ENCODE results near the gene GAB2.
"Not testable (repeated sequence)": the region's sequence is repeated elsewhere in the genome, so short reads cannot be mapped to it uniquely, and the experiment has no call there.

The GAB2 gene, protein sequence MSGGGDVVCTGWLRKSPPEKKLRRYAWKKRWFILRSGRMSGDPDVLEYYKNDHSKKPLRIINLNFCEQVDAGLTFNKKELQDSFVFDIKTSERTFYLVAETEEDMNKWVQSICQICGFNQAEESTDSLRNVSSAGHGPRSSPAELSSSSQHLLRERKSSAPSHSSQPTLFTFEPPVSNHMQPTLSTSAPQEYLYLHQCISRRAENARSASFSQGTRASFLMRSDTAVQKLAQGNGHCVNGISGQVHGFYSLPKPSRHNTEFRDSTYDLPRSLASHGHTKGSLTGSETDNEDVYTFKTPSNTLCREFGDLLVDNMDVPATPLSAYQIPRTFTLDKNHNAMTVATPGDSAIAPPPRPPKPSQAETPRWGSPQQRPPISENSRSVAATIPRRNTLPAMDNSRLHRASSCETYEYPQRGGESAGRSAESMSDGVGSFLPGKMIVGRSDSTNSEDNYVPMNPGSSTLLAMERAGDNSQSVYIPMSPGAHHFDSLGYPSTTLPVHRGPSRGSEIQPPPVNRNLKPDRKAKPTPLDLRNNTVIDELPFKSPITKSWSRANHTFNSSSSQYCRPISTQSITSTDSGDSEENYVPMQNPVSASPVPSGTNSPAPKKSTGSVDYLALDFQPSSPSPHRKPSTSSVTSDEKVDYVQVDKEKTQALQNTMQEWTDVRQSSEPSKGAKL
- 7.7 to 14.1 (median 13.7) reads per million in 3 donors for total RNA-seq

DNA sequence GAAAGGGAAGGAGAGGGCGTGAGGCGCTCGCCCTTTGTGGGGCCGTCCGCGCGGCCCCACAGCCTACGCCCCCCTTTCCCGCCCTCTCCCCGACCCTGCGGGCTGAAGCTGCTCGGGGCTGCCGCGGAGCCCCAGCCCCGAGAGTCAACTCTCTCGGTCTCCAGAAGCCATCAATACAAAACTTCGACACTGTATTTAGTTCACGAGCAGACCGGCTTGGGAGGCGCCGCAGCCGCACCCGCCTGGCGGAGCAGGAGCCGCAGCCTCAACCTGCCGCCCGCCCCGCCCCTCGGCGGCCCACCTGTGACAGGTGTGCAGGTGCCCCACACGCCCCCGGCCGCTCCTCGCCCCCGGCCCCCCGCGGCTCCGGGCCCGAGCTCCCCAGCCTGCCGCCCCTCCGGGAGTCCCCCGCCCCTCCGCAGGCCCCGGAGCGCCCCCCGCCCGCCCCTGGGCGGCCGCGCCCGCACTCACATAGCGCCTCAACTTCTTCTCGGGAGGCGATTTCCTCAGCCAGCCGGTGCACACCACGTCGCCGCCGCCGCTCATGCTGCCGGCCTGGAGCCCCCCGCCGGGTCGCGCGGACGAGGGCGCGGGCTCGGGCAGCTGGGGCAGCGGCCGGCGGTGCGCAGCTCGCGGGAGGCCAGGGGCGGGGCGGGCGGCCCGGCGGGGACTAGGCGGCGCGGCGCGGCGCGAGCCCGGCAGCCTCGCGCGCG is at the start of gene GAB2:
GAB2 (minus strand) TSS at position 646 of the 713 bp plus-strand sequence; CDS start at position 546, 100 bp downstream.
- Histone ChIP-seq H3K4me1 (ENCODE audit: control insufficient read depth, insufficient read depth, low read length, poor library complexity, severe bottlenecking) (peaks cover 7% of the 10 kb centered on the region), H3K36me3 (ENCODE audit: control insufficient read depth, insufficient read depth, low read length) (no peaks in the 10 kb centered on the region), H3K27ac (ENCODE audit: insufficient read depth, low read length, poor library complexity, severe bottlenecking) (peak within 1 kb of the TSS; percentile 59), H3K4me3 (ENCODE audit: insufficient read depth, low read depth, low read length, poor library complexity, severe bottlenecking) (peak within 1 kb of the TSS; percentile 81), H3K27me3 (replicated peaks; ENCODE audit: control insufficient read depth, insufficient read depth, low read length, poor library complexity, severe bottlenecking) (no peaks in the 10 kb centered on the region), H3K9me3 (ENCODE audit: control insufficient read depth, low read length) (no peaks in the 10 kb centered on the region)
- DNase-seq: peak in 1 of 3 donors; percentile 29

DNA sequence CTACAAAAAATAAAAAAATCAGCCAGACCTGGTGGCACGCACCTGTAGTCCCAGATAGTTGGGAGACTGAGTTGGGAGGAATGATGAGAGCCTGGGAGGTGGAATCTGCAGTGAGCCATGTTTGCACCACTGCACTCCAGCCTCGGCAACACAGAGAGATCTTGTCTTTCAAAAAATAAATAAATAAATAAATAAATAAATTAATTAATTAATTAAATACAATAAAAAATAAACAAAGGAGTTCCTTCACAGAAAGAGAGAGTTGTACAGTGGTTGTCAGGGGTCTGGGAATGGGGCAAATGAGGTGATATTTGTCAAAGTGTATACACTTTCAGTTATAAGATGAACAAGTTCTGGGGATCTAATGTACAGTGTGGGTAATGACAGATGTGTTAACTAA is 49.8 kb upstream of the GAB2 start:
- H3K9me3 ChIP-seq (ENCODE audit: control insufficient read depth, low read length): no peaks in the 10 kb centered on the region
- no peak overlapping the region for H3K4me3 ChIP-seq (ENCODE audit: insufficient read depth, low read depth, low read length, poor library complexity, severe bottlenecking)
- peaks cover 7% of the 10 kb centered on the region for H3K4me1 ChIP-seq (ENCODE audit: control insufficient read depth, insufficient read depth, low read length, poor library complexity, severe bottlenecking)
- no peaks in the 10 kb centered on the region for H3K36me3 ChIP-seq (ENCODE audit: control insufficient read depth, insufficient read depth, low read length)
- H3K27ac ChIP-seq (ENCODE audit: insufficient read depth, low read length, poor library complexity, severe bottlenecking): no peak overlapping the region
- H3K27me3 ChIP-seq (replicated peaks; ENCODE audit: control insufficient read depth, insufficient read depth, low read length, poor library complexity, severe bottlenecking): no peaks in the 10 kb centered on the region
- DNase-seq: no peak

DNA sequence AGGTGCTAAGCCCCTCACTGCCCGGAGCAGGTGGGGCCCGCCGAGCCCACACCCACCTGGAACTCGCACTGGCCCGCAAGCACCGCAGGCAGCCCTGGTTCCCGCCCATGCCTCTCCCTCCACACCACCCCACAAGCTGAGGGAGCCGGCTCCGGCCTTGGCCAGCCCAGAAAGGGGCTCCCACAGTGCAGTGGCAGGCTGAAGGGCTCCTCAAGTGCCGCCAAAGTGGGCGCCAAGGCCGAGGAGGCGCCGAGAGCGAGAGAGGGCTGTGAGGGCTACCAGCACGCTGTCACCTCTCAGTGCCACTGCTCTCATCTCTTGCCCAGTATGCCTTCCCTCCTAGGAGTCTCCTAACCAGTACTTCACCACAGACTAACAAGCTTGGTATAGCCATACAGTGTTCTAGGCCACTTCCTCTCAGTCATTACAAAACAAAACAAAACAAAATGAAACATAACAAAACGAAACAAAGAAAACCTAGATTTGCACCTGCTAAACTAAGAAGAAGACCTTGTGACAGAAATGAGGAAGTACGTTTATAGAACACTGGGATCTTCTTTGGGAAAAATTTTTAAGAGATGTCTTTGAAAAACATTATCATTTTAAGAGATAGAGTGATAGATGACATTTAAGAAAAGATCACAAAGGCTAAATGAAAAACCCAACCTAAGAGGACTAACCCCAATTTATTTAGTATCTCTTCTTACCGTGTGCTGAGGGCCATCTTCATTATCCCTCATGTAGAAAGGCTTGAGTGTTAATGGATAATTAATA is 47.7 kb upstream of the GAB2 start:
- Histone ChIP-seq H3K9me3 (ENCODE audit: control insufficient read depth, low read length) (no peaks in the 10 kb centered on the region), H3K27ac (ENCODE audit: insufficient read depth, low read length, poor library complexity, severe bottlenecking) (peak overlapping the region; percentile 30), H3K36me3 (ENCODE audit: control insufficient read depth, insufficient read depth, low read length) (peaks cover 3% of the 10 kb centered on the region), H3K4me1 (ENCODE audit: control insufficient read depth, insufficient read depth, low read length, poor library complexity, severe bottlenecking) (peaks cover 7% of the 10 kb centered on the region), H3K27me3 (replicated peaks; ENCODE audit: control insufficient read depth, insufficient read depth, low read length, poor library complexity, severe bottlenecking) (no peaks in the 10 kb centered on the region), H3K4me3 (ENCODE audit: insufficient read depth, low read depth, low read length, poor library complexity, severe bottlenecking) (no peak overlapping the region)
- no peak for DNase-seq

DNA sequence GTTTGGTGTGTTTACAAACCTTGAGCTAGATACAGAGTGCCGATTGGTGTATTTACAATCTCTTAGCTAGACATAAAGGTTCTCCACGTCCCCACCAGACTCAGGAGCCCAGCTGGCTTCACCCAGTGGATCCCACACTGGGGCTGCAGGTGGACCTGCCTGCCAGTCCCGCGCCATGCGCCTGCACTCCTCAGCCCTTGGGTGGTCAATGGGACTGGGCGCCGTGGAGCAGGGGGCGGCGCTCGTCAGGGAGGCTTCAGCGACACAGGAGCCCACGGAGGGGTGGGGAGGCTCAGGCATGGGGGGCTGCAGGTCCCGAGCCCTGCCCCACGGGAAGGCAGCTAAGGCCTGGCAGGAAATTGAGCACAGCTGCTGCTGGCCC is 47.2 kb upstream of the GAB2 start:
- H3K27me3 ChIP-seq (replicated peaks; ENCODE audit: control insufficient read depth, insufficient read depth, low read length, poor library complexity, severe bottlenecking); H3K4me3 ChIP-seq (ENCODE audit: insufficient read depth, low read depth, low read length, poor library complexity, severe bottlenecking); H3K36me3 ChIP-seq (ENCODE audit: control insufficient read depth, insufficient read depth, low read length); H3K9me3 ChIP-seq (ENCODE audit: control insufficient read depth, low read length); DNase-seq; H3K4me1 ChIP-seq (ENCODE audit: control insufficient read depth, insufficient read depth, low read length, poor library complexity, severe bottlenecking): not testable (repeated sequence)
- peak overlapping the region; percentile 30 for H3K27ac ChIP-seq (ENCODE audit: insufficient read depth, low read length, poor library complexity, severe bottlenecking)

DNA sequence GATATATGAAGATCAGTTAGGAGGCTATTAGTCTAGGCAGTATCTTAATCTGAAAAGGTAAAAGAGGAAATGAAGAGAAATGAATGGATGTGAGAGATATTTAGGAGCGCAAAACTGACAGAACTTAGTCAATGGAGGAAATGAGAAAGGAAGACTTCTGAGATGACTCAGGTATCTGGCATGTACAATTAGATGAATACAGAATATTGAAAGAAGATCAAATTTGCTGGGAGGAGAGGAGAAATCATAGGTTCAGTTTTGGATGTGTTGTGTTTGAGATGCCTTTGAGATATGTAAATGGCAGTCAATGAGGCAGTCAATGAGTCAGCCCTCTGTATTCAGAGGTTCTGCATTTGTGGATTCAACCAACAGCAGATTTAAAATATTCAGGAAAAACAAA is 42.9 kb upstream of the GAB2 start:
- DNase-seq: no peak
- Histone ChIP-seq H3K36me3 (ENCODE audit: control insufficient read depth, insufficient read depth, low read length) (peaks cover 7% of the 10 kb centered on the region), H3K4me1 (ENCODE audit: control insufficient read depth, insufficient read depth, low read length, poor library complexity, severe bottlenecking) (peaks cover 4% of the 10 kb centered on the region), H3K27me3 (replicated peaks; ENCODE audit: control insufficient read depth, insufficient read depth, low read length, poor library complexity, severe bottlenecking) (no peaks in the 10 kb centered on the region), H3K9me3 (ENCODE audit: control insufficient read depth, low read length) (no peaks in the 10 kb centered on the region), H3K4me3 (ENCODE audit: insufficient read depth, low read depth, low read length, poor library complexity, severe bottlenecking) (no peak overlapping the region), H3K27ac (ENCODE audit: insufficient read depth, low read length, poor library complexity, severe bottlenecking) (no peak overlapping the region)

DNA sequence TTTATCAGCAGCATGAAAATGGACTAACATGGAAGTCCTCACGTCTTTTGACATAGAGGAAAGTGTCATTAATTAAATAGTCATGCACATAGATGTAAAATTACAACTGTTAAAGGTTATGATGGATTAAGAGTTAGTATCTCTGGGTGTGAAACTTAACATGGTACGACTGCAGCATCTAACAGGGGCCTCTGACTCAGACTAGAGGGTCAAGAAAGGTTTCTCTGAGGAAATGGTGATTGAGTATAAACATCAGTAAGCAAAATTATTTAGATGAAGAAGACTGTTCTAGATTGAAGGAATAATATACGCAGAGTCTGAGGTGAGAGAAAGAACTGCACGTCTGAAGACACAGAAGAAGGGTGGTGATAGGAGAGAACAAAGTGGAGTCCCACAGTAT is 42.1 kb upstream of the GAB2 start:
- H3K27ac ChIP-seq (ENCODE audit: insufficient read depth, low read length, poor library complexity, severe bottlenecking): no peak overlapping the region
- peaks cover 7% of the 10 kb centered on the region for H3K36me3 ChIP-seq (ENCODE audit: control insufficient read depth, insufficient read depth, low read length)
- H3K4me3 ChIP-seq (ENCODE audit: insufficient read depth, low read depth, low read length, poor library complexity, severe bottlenecking): no peak overlapping the region
- no peak for DNase-seq
- H3K9me3 ChIP-seq (ENCODE audit: control insufficient read depth, low read length): no peaks in the 10 kb centered on the region
- H3K27me3 ChIP-seq (replicated peaks; ENCODE audit: control insufficient read depth, insufficient read depth, low read length, poor library complexity, severe bottlenecking): no peaks in the 10 kb centered on the region
- no peaks in the 10 kb centered on the region for H3K4me1 ChIP-seq (ENCODE audit: control insufficient read depth, insufficient read depth, low read length, poor library complexity, severe bottlenecking)

DNA sequence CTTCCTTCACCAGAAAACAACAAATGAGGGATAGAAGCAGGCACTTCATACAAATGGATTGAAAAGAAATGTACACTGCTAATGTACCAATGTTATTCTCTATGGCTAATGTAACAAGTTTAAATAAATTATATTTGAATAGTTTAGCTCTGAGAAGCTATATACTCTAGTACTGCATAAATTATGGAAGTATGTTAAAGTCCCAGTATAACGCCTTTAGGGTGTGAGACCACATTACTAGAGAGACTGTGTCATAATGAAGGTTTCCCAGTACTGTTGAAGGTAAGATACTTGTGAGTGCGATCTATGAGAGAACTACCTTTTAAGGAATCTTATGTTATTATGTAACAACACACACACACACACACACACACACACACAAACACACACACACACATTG is 39.8 kb upstream of the GAB2 start:
- H3K4me1 ChIP-seq (ENCODE audit: control insufficient read depth, insufficient read depth, low read length, poor library complexity, severe bottlenecking): no peaks in the 10 kb centered on the region
- peaks cover 7% of the 10 kb centered on the region for H3K36me3 ChIP-seq (ENCODE audit: control insufficient read depth, insufficient read depth, low read length)
- no peak overlapping the region for H3K27ac ChIP-seq (ENCODE audit: insufficient read depth, low read length, poor library complexity, severe bottlenecking)
- no peaks in the 10 kb centered on the region for H3K9me3 ChIP-seq (ENCODE audit: control insufficient read depth, low read length)
- H3K4me3 ChIP-seq (ENCODE audit: insufficient read depth, low read depth, low read length, poor library complexity, severe bottlenecking): no peak overlapping the region
- DNase-seq: no peak
- no peaks in the 10 kb centered on the region for H3K27me3 ChIP-seq (replicated peaks; ENCODE audit: control insufficient read depth, insufficient read depth, low read length, poor library complexity, severe bottlenecking)

DNA sequence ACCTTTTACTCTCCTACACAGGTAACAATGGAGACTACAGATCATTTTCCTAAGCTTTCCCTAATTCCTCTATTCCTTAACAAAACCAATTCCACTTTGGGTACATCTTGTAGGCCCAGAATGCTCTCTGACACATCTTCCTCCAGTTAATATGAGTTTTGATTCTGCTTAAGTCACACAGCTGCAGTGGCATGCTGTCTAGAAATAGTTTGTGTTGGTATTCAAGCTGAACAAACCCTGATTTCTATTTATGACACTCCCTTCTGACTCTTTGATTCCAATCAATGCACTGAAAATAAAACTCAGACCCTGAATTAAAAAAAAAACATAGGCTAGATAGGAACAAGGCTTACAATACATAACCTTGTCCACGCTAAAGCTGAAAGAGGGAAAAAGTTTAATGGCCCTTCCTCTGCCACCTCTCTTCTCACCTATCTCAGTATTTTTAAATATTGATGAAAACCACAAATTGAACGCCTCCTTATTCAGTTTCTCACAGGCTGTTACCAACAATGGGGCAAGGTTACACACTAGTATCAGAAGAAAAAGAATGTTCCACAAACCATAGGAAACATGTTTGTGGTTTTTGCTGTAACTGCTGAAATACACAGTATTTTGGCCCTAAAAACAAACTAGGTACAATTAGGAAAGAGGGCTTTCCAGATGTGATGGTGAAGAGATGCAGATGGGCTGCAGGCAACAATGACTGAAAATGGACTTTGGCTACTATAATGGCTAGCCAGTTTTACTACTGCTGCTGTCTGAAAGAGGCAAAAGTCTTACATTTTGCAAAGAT is 35.7 kb upstream of the GAB2 start:
- H3K4me3 ChIP-seq (ENCODE audit: insufficient read depth, low read depth, low read length, poor library complexity, severe bottlenecking): no peak overlapping the region
- no peak overlapping the region for H3K27ac ChIP-seq (ENCODE audit: insufficient read depth, low read length, poor library complexity, severe bottlenecking)
- no peaks in the 10 kb centered on the region for H3K4me1 ChIP-seq (ENCODE audit: control insufficient read depth, insufficient read depth, low read length, poor library complexity, severe bottlenecking)
- H3K9me3 ChIP-seq (ENCODE audit: control insufficient read depth, low read length): no peaks in the 10 kb centered on the region
- no peaks in the 10 kb centered on the region for H3K27me3 ChIP-seq (replicated peaks; ENCODE audit: control insufficient read depth, insufficient read depth, low read length, poor library complexity, severe bottlenecking)
- H3K36me3 ChIP-seq (ENCODE audit: control insufficient read depth, insufficient read depth, low read length): peaks cover 4% of the 10 kb centered on the region
- no peak for DNase-seq
